GM23338 (cell line): ENCODE results near the gene PLPPR5. TPM values are rescaled to one million over a fixed set of nuclear protein-coding genes. Genes with fewer than 3 reads are reported as not detected.

ENCODE experiments used
- ATAC-seq: fragments of 200-7000 bp; cut with Tn5 transposase; 3 replicates; pipeline ENCODE4 v1.9.1; 2020
- DNase-seq: peaks from one replicate; pipeline ENCODE4 v3.0.0-alpha.2; 2015; ENCODE audit warnings: low spot score
- H2AFZ ChIP-seq: fragments of 200-600 bp; sonication (generic); 2 replicates; pipeline ENCODE4 v1.8.0; 2016; ENCODE audit warnings: antibody characterized with exemption, mild to moderate bottlenecking, moderate library complexity
- H3F3A ChIP-seq: fragments of 200-600 bp; sonication (generic); replicated peaks from 2 replicates; pipeline ENCODE4 v1.8.0; 2017; ENCODE audit warnings: antibody characterized with exemption, mixed run types, low read depth
- H3K27ac ChIP-seq: fragments of 200-600 bp; sonication (generic); 2 replicates; pipeline ENCODE4 v1.6.1; 2016; ENCODE audit warnings: low read depth
- H3K27me3 ChIP-seq: fragments of 200-600 bp; sonication (generic); 2 replicates; pipeline ENCODE4 v1.8.0; 2016; ENCODE audit warnings: mild to moderate bottlenecking, mixed run types, moderate library complexity; ENCODE audit not compliant: insufficient read depth
- H3K36me3 ChIP-seq: fragments of 200-600 bp; sonication (generic); 2 replicates; pipeline ENCODE4 v1.8.0; 2016; ENCODE audit warnings: mild to moderate bottlenecking; ENCODE audit not compliant: insufficient read depth
- H3K4me1 ChIP-seq: fragments of 200-600 bp; sonication (generic); 2 replicates; pipeline ENCODE4 v1.8.0; 2016; ENCODE audit warnings: mild to moderate bottlenecking, moderate library complexity; ENCODE audit not compliant: insufficient read depth
- H3K4me2 ChIP-seq: fragments of 200-600 bp; sonication (generic); 2 replicates; pipeline ENCODE4 v1.7.1; 2017; ENCODE audit warnings: mixed run types
- H3K4me3 ChIP-seq: fragments of 200-600 bp; sonication (generic); 2 replicates; pipeline ENCODE4 v1.6.1; 2016; ENCODE audit warnings: mixed run types
- H3K79me2 ChIP-seq: fragments of 200-600 bp; sonication (generic); replicated peaks from 2 replicates; pipeline ENCODE4 v1.8.0; 2017; ENCODE audit warnings: mild to moderate bottlenecking; ENCODE audit not compliant: insufficient read depth
- H3K9me2 ChIP-seq: fragments of 200-600 bp; sonication (generic); 2 replicates; pipeline ENCODE4 v1.8.0; 2017; ENCODE audit not compliant: insufficient read depth
- H4K20me1 ChIP-seq: fragments of 200-600 bp; sonication (generic); replicated peaks from 2 replicates; pipeline ENCODE4 v1.8.0; 2017; ENCODE audit warnings: mild to moderate bottlenecking; ENCODE audit not compliant: insufficient read depth
- H3K27ac Mint-ChIP-seq: 2 replicates; pipeline ENCODE4 v1.8.0; 2020; ENCODE audit warnings: inconsistent platforms, mild to moderate bottlenecking, moderate library complexity, mixed read lengths
- H3K27me3 Mint-ChIP-seq: 3 replicates; pipeline ENCODE4 v1.8.0; 2022; ENCODE audit warnings: low read depth, mild to moderate bottlenecking, moderate library complexity, mixed read lengths, inconsistent platforms; ENCODE audit not compliant: insufficient read depth, poor library complexity
- H3K36me3 Mint-ChIP-seq: 3 replicates; pipeline ENCODE4 v1.8.0; 2021; ENCODE audit warnings: low read depth, mild to moderate bottlenecking, inconsistent platforms, moderate library complexity, mixed read lengths
- H3K4me1 Mint-ChIP-seq: 3 replicates; pipeline ENCODE4 v1.8.0; 2020; ENCODE audit warnings: mild to moderate bottlenecking, inconsistent platforms, mixed read lengths
- H3K4me3 Mint-ChIP-seq: 3 replicates; pipeline ENCODE4 v1.8.0; 2021; ENCODE audit warnings: moderate library complexity, mild to moderate bottlenecking, inconsistent platforms, mixed read lengths
- H3K9me3 Mint-ChIP-seq: 3 replicates; pipeline ENCODE4 v1.8.0; 2020; ENCODE audit warnings: moderate library complexity, mild to moderate bottlenecking, inconsistent platforms, mixed read lengths
- CREB1 ChIP-seq: fragments of 250-450 bp; sonication (Bioruptor Pico); IDR thresholded peaks from 2 replicates; pipeline ENCODE4 v1.5.0; 2020; ENCODE audit warnings: low read depth, mild to moderate bottlenecking, moderate library complexity
- EZH2phosphoT487 ChIP-seq: fragments of 200-600 bp; sonication (generic); IDR thresholded peaks from one replicate; pipeline ENCODE4 v1.8.1; 2018; ENCODE audit warnings: antibody characterized with exemption; ENCODE audit not compliant: unreplicated experiment
- ZNF331 ChIP-seq: fragments of 250-450 bp; sonication (Bioruptor Pico); IDR thresholded peaks from 2 replicates; pipeline ENCODE4 v1.5.0; 2020; ENCODE audit warnings: low read depth, mild to moderate bottlenecking, moderate library complexity
- ZNF462 ChIP-seq: fragments of 250-450 bp; sonication (Bioruptor Pico); IDR thresholded peaks from 2 replicates; pipeline ENCODE4 v1.5.0; 2020; ENCODE audit warnings: mild to moderate bottlenecking, moderate library complexity
- polyA plus RNA-seq: library from polyadenylated mRNA; unstranded; fragments of >200 nt; fragmentation: Nextera tagmentation; extraction: Ambion mirVana; gene quantifications from 2 replicates; pipeline ENCODE4 v1.2.1, GENCODE V29; 2016
- total RNA-seq: library from RNA; depleted of rRNA; stranded (reverse); fragments of >200 nt; shearing (Covaris generic); gene quantifications from 2 replicates; pipeline ENCODE4 v1.2.3, GENCODE V29; 2014

The PLPPR5 gene
- total and polyA plus RNA-seq, 2 experiments from 2014 or later = 3.2 to 4.2 TPM

DNA sequence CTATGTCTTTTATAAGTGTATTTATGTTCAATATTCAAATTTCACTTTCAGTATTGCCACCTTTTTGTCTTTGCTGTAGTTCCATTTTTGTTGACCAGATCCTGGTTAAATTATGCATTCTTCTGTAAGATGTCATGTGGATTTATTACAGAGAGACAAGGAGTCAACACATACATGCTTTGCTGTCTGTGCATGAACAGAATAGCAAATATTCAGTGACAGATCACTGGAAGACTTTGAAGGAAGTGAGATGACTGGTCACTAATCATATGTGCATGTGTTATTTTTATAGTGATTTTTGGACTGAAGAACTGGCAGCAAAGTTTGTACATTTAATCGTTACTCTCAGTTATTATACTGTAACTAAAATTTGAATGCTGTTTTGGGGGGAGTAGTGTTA, 117.2 kb downstream of the PLPPR5 start:
- no peaks in the 10 kb centered on the region for H3K4me1 ChIP-seq
- H3K4me3 Mint-ChIP-seq = no peak overlapping the region
- peaks cover under 1% of the 10 kb centered on the region; the same call in 1 of the 3 replicates for H3K36me3 Mint-ChIP-seq
- H3K27me3 Mint-ChIP-seq = no peaks in the 10 kb centered on the region
- H3K36me3 ChIP-seq = no peaks in the 10 kb centered on the region
- H3K79me2 ChIP-seq = no peaks in the 10 kb centered on the region
- no peaks in the 10 kb centered on the region for H4K20me1 ChIP-seq
- H3K4me3 ChIP-seq = no peak overlapping the region
- no peak overlapping the region for H3K27ac ChIP-seq
- H2AFZ ChIP-seq = no peak overlapping the region
- H3K9me2 ChIP-seq = no peaks in the 10 kb centered on the region
- no peak for ATAC-seq
- DNase-seq = no peak
- H3K27me3 ChIP-seq = no peaks in the 10 kb centered on the region
- H3F3A ChIP-seq = no peaks in the 10 kb centered on the region
- no peaks in the 10 kb centered on the region for H3K4me1 Mint-ChIP-seq
- no peak overlapping the region for H3K4me2 ChIP-seq
- TF ChIP-seq ZNF462 (CRISPR knock-in tag) = no peak
- no peak overlapping the region for H3K27ac Mint-ChIP-seq
- peaks cover under 1% of the 10 kb centered on the region; the same call in 2 of the 3 replicates for H3K9me3 Mint-ChIP-seq

DNA sequence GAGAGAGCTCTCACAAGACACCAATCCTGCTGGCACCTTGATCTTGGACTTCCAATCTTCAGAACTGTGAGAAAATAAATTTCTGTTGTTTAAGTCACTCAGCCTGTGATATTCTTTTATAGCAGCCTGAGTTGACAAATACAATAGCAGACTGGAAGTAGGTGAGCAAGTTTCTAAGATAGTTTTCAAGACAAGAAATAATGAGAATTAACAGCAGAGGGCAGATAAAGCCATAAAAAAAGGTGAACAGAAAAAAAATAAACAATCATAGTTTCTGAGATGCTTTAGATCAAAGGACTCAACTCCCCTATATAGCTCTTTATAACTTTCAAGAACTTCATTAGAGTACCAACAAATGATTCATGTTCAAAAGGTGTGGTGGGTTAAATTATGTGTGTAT, 119.8 kb downstream of the PLPPR5 start:
- H3K79me2 ChIP-seq = no peaks in the 10 kb centered on the region
- H3K27ac ChIP-seq = no peak overlapping the region
- Mint-ChIP-seq H3K4me1 (no peaks in the 10 kb centered on the region), H3K9me3 (peaks cover 24% of the 10 kb centered on the region), H3K36me3 (peaks cover 21% of the 10 kb centered on the region; the same call in 2 of the 3 replicates), H3K4me3 (no peak overlapping the region), H3K27me3 (peaks cover 4% of the 10 kb centered on the region), H3K27ac (no peak overlapping the region)
- no peak overlapping the region for H3K4me3 ChIP-seq
- H4K20me1 ChIP-seq = no peaks in the 10 kb centered on the region
- H3K4me2 ChIP-seq = no peak overlapping the region
- TF ChIP-seq CREB1 (CRISPR knock-in tag) (no peak), ZNF331 (CRISPR knock-in tag) (no peak), EZH2phosphoT487 (no peak)
- no peaks in the 10 kb centered on the region for H3F3A ChIP-seq
- H3K36me3 ChIP-seq = 0 out of 2 replicates have a peak, but pooled peaks cover 3% of the 10 kb centered on the region
- DNase-seq (no peak), ATAC-seq (no peak)
- H2AFZ ChIP-seq = no peak overlapping the region
- no peaks in the 10 kb centered on the region for H3K27me3 ChIP-seq
- H3K9me2 ChIP-seq = no peaks in the 10 kb centered on the region
- no peaks in the 10 kb centered on the region for H3K4me1 ChIP-seq
